Left hindlimb (tissue), 1 donor: Measurements from ENCODE around the gene ISL2.

Source experiments
- DNase-seq: peaks from one replicate; pipeline ENCODE4 v3.0.0-alpha.2; 2018

ISL2 gene

GRCh38 chr15:76380249-76380648 lies 43.7 kb downstream of the ISL2 start:
- no peak for DNase-seq

GRCh38 chr15:76381366-76381765 lies 44.8 kb downstream of the ISL2 start:
- DNase-seq: no peak

- DNase-seq: no peak
Observed at GRCh38 chr15:76382987-76383728, 46.6 kb downstream of the ISL2 start.

- DNase-seq: no peak
Observed at GRCh38 chr15:76384409-76384808, 47.8 kb downstream of the ISL2 start.

- no peak for DNase-seq
Observed at GRCh38 chr15:76386178-76386577, 49.6 kb downstream of the ISL2 start.

GRCh38 chr15:76386926-76387325 lies 50.4 kb downstream of the ISL2 start:
- no peak for DNase-seq

- DNase-seq: no peak
Observed at GRCh38 chr15:76390571-76390970, 54.0 kb downstream of the ISL2 start.

- no peak for DNase-seq
Observed at GRCh38 chr15:76391309-76391708, 54.7 kb downstream of the ISL2 start.

GRCh38 chr15:76391847-76392246 lies 55.3 kb downstream of the ISL2 start:
- DNase-seq: no peak
